Measurements from ENCODE around the gene PSTPIP1. TPM values are rescaled to one million over a fixed set of nuclear protein-coding genes. Genes with fewer than 3 reads are reported as not detected.

The PSTPIP1 gene
- total RNA-seq, 1 experiment from 2014 or later = not detected

GRCh38 chr15:77042245-77042919 is 47.5 kb downstream of the PSTPIP1 start:
- no peak for DNase-seq (ENCODE audit: low read depth)

- no peak for DNase-seq (ENCODE audit: low read depth)
Measured at GRCh38 chr15:77042955-77043920, 48.3 kb downstream of the PSTPIP1 start.

GRCh38 chr15:77044228-77045042 is 49.5 kb downstream of the PSTPIP1 start:
- DNase-seq (ENCODE audit: low read depth) = no peak

- no peak for DNase-seq (ENCODE audit: low read depth)
Measured at GRCh38 chr15:77045985-77046384, 51.1 kb downstream of the PSTPIP1 start.

GRCh38 chr15:77046704-77047412 is 51.9 kb downstream of the PSTPIP1 start:
- DNase-seq (ENCODE audit: low read depth) = no peak

GRCh38 chr15:77048135-77048876 is 53.4 kb downstream of the PSTPIP1 start:
- no peak for DNase-seq (ENCODE audit: low read depth)

GRCh38 chr15:77052556-77052955 is 57.6 kb downstream of the PSTPIP1 start:
- DNase-seq (ENCODE audit: low read depth) = no peak

- no peak for DNase-seq (ENCODE audit: low read depth)
Measured at GRCh38 chr15:77053709-77054108, 58.8 kb downstream of the PSTPIP1 start.

- no peak for DNase-seq (ENCODE audit: low read depth)
Measured at GRCh38 chr15:77057072-77057471, 62.1 kb downstream of the PSTPIP1 start.

- no peak for DNase-seq (ENCODE audit: low read depth)
Measured at GRCh38 chr15:77057685-77058084, 62.8 kb downstream of the PSTPIP1 start.

GRCh38 chr15:77058468-77058867 is 63.5 kb downstream of the PSTPIP1 start:
- no peak for DNase-seq (ENCODE audit: low read depth)

GRCh38 chr15:77059786-77060361 is 64.9 kb downstream of the PSTPIP1 start:
- no peak for DNase-seq (ENCODE audit: low read depth)

GRCh38 chr15:77060546-77060945 is 65.6 kb downstream of the PSTPIP1 start:
- no peak for DNase-seq (ENCODE audit: low read depth)

GRCh38 chr15:77063249-77063648 is 68.3 kb downstream of the PSTPIP1 start:
- no peak for DNase-seq (ENCODE audit: low read depth)

GRCh38 chr15:77064063-77064462 is 69.1 kb downstream of the PSTPIP1 start:
- DNase-seq (ENCODE audit: low read depth) = no peak

GRCh38 chr15:77064539-77065308 is 69.8 kb downstream of the PSTPIP1 start:
- DNase-seq (ENCODE audit: low read depth) = peak; percentile 84

- no peak for DNase-seq (ENCODE audit: low read depth)
Measured at GRCh38 chr15:77066971-77067690, 72.2 kb downstream of the PSTPIP1 start.

- no peak for DNase-seq (ENCODE audit: low read depth)
Measured at GRCh38 chr15:77067691-77068367, 72.9 kb downstream of the PSTPIP1 start.

Measured in HT1080 (cell line).